GM04503 (cell line): ENCODE data around the gene INHBB.
"Not testable (repeated sequence)": the region's sequence is repeated elsewhere in the genome, so short reads cannot be mapped to it uniquely, and the experiment has no call there.

Experiments
- DNase-seq: peaks from one replicate; pipeline ENCODE4 v3.0.0-alpha.2; 2012; ENCODE audit warnings: low read depth

INHBB gene

DNA sequence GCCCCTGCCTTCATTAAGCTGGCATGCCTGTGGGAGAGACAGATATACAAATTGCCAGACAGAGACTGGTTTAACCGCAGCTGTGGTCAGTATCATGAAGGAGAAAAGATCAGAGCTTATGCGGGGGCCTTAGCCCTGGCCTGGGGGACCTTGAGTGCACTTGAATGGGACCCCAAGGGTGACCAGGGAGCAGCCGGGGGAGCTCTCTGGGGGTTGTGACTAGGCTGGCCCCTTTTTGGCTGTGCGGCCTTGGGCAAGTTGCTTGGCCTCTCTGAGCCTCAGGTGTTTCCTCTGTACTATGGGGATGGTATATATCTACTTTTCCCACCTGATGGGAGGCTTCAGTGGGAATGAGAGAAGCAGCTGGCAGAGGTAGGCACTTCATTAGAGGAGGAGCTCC lies 35.7 kb downstream of the INHBB start:
- no peak for DNase-seq

DNA sequence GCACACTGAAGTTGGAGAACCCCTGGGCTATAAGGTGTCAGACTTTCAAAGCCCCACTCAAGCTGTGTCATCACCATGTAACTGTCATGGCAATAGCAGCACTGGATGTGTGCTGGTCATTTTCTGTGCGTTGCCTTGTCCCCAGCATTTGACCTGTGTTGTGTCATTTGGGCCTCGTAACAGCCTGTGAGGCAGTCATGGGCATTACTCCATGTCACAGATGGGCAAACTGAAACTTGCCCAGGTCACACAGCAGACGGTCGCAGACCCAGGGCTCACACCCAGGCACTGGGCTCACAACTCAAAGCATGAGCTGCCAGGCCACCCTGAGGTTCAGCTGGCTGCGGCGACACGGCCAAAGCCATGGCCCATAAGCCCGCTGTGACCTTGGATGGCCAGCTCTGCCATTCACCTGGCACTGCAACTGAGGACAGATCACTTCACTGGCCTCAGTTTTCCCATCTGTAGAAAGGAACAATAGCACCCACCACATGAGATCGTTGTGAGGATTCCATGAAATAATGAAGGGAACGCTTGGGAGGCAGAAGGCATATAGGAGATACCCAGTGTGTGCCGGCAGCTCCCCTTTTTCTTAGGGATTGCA lies 36.7 kb downstream of the INHBB start:
- DNase-seq = no peak

DNA sequence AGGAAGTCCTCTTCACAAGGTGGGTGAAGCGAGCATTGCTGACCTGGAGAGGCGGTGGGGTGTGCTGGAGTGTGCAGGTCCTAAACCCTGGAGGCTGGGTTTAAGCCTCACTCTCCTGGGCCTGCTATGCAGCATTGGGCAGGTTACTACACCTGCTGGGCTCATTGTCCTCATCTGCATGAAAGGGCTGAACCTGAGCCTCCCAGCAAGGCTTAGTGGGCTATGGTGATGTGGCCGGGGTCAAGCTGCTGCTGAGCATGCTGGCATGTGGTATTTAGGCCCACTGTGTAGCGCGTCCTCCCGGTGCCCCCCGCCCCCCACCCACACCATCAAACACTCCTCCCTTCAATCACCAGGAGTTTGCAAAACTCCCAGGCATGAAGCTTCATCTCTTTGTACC lies 37.3 kb downstream of the INHBB start:
- DNase-seq = no peak

DNA sequence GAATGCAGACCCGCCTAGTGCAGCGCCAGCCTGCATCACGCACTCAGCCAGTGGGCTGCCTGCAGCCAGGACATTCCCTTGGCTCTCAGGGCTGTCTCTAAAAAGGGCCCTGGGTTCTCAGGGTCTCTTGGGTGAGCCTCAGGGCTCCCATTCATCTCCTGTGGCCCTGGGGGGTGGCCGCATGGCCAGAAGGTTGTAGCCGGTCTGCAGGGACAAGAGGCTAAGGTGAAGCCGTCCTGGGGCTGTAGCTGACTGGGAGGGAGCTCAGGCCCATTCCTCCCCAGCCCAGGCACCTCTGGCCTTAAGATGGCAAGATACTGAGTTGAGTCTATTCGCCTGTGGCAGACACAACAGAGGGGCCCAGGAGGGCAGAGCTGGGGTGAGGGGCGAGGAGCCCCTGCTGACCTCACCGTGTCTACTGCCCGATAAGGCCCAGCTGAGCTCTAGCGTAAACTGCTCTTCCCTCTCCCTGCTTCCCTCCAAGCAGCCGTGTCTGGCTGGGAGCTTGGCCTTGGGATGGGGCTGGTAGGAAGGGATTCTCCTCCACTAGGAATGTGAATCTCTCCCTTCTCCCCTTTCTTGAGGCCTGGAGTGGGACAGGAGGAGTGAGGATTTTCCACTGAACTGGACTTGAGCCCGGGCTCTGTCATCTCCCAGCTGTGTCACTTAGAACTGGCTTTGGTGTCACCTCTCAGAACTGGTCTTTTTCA lies 37.9 kb downstream of the INHBB start:
- DNase-seq = no peak

DNA sequence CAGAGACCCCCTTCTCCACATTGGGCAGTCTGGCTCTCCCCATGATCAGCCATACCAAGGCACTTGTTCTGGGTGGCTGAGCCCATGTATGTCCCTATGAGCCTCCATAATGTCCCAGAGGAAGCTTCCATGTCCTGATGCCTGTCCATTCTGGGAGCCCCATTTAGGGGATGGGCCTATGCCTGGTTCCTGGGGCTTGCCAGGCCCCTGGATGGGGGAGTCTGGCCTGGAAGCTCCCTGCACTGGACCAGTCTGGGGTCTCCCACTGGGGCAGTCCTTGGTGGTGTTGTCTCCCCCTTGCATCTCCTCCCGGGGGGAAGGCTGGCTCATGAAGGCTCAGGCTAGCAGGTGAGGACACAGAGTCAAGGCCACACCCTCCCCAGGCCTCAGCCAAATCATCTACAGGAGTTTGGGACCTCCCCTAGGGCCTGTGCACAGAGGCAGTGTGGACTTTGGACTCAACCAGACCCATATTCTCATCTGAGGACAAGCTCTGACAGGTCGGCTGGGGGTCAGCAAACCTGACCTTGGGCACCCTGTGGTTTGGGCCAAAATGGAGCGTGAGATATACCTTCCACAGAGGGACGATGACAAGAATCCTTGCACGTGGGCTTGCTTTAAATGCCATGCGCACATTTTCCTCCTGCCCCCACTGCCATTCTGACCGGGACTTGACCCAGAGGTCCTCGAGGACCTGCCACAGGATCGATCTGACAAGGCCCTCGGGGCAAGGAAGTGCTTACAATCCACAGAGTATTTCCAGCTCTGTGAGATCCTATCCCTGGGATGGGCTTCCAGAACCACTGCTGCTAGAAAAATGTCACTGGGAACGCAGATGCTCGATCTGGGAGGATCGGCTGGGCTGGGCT lies 38.8 kb downstream of the INHBB start:
- no peak for DNase-seq

DNA sequence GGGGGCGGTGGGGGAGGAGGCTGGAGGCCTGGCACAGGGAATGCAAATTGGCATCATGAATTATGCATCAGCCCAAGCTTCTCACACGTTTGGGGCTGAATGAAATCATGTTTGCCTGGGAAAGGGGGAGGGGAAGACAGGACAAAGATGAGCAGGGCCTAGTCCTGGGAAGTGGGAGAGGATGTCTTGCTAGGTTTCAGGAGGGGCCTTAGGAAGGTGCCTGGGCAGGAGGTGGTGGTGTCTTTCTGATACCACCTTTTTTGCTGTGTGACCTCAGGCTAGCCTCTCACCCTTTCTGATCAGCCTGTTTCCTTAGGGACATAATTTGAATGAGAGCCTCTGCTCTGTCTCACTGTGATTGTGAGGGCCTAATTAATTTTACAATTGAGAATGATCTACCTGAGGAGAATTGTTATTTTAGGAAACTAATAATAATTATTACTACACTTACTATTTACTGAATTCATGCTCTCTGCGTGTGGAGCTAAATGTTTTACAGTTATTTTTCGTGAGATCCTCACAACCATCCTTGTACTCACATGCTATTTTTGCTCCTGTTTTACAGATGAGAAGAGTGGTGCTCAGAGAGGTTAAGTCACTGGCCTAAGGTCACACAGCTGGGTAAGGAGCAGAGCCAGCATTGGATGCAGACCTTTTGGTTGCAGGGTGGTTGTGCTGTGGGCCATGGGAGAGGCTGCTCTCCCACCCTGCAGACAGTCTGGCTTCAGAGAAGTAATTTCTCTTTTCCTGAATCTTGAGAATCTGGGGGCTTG lies 39.6 kb downstream of the INHBB start:
- no peak for DNase-seq

DNA sequence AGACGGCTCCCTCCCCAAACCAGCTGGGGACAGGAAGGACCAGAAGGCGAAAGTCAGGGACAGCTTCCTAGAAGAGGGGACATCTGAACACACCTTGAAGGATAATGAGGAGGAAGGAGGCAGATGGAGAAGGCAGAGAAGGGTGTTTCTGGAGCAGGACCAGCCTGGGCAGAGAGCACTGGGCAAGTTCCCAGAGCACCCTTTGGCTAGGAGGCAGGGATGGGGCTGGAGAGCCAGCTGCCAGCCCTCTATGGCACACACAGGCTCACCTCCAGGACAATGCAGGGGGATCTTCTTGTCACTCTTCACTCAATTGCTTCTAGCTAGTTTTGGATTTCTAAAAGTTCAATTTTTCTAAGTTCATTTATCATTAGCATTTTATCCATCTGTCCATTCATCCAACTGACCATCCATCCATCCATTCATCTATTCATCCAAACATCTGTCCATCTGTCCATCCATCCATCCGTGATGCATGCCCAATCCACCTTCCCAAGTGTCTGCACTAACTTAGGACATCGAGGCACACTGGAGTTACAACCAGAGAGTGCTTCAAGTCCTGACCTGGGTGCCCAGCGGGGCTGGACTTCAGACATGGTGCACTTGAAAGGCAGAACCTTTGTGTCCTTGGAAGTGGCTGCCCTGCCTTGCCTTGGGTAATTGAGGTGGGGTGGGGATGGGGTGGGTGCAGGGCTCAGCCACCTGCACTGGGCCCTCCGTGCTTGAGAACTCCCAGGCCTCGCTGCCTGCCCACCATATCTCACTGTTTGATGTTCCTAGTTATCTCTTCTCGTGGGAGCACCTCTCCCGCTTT lies 42.5 kb downstream of the INHBB start:
- no peak for DNase-seq

DNA sequence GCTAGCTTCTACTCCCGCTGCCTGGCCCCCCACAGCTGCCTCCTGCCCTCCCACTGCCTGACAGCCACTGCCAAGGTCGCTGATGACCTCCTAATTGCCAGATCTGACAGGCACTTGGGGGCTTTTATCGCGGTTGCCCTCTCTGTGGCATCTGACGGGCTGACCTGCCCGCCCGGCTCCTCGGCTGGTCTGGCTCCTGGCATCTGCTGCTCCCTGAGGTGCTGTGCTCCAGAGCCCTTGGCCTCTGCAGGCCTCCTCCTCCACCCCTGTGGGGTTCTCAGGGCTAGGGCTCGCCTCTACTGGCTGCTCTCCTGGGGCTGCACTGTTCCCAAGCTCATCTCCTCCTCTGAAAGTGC lies 43.1 kb downstream of the INHBB start:
- DNase-seq = no peak

DNA sequence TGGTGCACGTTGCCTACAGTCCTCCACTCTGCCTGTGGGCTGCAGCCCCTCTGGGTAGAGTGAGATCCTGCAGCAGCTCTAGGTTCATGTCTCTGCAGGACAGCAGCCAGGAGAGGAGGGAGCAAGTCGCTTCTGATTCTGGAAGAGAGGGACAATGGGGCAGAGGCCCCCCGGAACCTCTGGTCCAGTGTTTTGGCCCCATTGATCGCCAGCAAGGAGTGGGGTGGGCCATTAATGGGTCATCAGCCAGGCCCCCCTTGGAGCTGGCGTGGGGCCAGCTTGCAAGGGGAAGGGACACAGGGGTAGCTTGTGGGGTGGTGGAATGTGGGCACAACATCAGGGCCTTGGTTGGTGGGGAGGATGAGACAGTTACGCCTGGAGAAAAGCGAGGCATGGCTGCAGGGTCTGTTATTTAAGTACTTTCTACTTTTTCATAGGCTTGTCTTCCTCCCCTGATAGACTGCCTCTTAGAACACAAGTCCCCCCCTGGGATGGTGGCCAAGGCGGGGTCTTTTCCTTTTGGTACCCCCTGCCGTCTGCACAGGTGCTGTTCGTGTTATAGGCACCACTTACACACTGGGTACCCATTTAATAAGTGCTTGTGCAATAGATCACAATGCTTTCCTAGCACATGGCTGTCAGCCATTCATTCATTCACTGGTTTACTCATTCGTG lies 44.6 kb downstream of the INHBB start:
- DNase-seq = no peak

DNA sequence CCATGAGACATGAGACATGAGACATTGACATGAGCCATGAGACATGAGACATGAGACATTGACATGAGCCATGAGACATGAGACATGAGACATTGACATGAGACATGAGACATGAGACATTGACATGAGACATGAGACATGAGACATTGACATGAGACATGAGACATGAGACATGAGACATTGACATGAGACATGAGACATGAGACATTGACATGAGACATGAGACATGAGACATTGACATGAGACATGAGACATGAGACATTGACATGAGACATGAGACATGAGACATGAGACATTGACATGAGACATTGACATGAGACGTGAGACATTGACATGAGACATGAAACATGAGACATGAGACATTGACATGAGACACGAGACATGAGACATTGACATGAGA lies 45.4 kb downstream of the INHBB start:
- DNase-seq = not testable (repeated sequence)

DNA sequence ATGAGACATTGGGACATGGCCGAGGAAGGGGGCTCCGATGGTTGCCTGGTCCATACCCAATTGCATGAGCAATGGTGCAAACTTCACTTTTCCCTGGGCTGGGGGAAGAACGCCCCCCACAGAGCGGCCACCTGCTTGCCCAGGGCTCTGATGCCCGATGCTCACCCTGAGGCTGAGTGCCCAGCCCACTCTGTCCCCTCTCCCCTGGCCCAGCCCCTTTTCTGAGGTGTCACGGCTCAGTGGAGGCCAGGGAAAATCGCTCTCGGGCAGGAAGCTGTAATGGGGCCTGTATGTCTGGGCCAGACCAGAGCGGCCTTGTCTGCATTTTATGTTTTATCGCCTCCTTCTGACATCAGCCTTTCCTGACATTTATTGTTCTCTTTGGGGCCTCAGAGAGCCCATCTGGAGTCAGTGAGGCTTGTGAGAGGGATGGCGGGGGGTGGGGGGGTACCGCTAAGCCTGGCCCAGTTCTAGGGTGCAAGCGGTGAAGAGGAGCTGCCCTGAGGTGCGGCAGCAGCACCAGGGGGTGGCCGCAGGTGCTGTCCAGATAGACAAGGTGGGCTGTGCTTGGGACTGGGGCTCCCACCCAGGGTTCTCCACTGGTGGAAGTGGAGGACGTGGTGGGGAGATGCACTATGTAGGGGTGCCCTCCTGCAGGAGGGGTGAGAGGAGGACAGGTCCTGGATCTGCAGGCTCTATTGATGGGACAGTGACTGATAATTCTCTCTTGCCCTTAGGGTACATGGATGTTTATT lies 46.2 kb downstream of the INHBB start:
- DNase-seq = no peak

DNA sequence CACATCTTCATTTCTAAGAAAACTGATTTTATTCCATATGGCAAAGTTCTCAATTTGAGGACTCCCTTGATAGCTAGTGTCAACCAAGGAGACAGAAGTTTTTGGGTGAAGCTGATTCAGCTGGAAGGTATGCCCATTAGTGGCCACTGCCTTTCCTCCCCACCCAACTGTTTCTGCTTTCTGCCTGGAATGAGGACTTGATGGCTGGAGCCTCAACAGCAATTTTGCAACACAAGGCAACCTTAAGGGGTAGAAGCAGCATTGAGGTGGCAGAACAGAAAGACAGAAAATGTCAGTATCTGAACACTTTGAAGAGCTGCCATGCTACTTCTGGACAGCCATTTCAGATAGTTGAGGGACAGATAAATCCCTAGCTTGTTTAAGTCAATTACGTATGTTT lies 47.0 kb downstream of the INHBB start:
- DNase-seq = no peak

DNA sequence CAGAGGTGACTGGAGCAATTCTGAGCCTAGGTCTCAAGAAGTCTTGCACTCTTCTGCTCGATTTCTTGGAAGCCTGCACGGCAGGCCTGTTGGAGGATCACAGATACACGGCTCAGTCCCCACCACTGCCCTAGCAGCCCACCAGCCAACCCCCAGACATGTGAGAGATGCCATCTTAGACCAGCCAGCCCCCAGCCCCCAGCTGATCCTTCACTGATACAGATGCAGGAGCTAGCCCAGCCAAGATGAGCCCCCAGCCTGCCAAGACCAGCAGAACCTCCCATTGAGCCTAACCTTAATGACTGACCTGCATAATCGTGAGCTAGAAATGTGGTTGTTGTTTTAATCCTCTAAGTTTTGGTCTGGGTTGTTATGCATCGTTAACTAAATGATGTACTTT lies 47.5 kb downstream of the INHBB start:
- DNase-seq = no peak

DNA sequence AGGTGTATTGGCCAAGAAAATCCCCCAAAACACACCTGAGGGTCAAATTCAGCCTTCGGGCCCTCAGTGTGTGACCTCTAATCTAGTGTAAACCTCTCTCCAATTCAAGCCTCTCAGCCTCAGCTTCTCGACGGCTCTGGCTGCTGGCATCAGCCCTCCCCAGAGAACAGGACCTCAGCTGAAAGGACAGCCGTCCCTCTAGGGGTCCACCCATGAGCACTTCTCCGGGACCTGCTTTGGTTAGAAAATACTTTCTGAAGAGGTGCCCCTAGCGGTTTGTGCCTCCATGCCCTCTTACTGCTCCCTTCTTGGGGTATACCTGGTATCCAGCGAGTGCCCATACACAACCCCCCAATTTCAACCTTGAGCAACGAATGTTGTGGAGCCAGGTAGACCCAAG lies 48.8 kb downstream of the INHBB start:
- no peak for DNase-seq

DNA sequence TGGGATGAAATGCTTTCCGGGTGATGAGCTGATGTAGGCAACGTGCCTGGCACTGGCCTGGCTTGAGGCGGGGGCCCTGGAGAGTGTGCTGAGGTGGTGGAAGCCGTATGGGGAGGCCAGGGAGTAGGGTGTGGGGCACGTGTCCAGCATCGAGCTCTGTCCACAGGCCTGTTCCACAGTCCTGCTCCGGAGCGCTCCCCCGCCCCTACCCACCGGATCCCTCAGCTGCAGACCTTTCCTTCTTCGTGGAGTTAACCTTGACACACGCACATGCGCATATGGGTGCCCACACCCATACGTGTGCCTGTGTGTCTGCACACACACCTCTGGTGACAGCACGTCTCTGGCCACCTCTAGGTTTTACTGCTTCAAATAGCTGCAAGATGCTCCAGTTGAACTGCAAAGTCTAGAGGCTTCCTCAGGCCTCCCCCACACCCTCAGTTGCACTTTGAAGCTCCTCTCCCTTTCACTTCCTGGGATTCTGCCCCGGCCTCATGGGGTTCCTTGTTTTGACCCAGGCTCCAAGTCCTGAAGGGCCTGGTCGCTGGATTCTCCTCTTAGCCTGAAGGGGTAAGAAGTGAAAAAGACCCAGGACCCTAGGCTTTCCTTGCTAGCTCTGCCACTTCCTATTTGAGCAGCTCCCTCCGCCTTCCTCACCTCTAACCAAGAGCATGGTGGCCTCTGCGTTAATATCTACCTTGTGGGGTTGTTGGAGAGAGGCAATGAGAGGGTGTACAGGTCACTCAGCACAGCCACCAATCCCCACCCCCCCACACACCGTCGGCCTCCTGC lies 49.5 kb downstream of the INHBB start:
- no peak for DNase-seq

DNA sequence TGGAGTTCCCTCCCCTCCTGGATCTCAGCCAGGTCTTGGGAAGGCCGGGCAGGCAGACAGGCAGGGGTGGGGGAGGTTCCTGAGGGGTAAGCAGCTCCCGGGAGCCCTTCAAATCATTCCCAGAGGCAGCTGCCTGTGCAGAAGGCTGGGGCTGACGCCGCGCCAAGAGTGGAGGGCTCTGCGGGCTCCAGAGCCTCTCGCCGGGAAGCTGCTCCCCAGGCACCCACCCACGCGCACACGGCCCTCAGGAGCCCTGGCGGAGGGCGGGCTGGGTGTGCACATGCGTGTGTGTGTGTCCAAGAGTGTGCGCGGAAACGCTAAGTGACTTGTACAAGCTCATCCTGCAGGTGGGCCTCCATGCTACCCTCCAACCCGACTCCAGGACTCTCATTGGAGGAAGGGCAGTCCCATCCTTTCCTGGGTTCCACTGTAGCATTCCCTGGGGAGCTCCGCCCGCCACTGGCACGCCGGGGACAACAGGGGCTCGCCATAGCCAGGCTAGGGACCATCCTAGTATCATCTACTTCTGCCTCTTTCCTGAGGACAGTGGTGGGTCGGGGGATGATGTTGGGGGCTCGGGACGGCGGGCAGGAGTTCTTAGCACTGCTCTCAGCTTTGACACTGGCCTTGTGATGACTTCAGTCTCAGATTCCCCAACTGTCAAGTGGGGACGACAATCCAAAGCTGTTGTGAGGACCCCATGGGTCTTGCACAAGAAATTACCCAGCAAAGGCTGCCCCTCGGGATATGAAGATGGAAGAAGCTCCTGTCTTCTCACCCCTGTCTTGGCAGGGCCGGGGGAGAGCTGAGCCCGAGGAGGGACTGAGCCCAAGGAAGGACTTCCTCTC lies 50.3 kb downstream of the INHBB start:
- no peak for DNase-seq

DNA sequence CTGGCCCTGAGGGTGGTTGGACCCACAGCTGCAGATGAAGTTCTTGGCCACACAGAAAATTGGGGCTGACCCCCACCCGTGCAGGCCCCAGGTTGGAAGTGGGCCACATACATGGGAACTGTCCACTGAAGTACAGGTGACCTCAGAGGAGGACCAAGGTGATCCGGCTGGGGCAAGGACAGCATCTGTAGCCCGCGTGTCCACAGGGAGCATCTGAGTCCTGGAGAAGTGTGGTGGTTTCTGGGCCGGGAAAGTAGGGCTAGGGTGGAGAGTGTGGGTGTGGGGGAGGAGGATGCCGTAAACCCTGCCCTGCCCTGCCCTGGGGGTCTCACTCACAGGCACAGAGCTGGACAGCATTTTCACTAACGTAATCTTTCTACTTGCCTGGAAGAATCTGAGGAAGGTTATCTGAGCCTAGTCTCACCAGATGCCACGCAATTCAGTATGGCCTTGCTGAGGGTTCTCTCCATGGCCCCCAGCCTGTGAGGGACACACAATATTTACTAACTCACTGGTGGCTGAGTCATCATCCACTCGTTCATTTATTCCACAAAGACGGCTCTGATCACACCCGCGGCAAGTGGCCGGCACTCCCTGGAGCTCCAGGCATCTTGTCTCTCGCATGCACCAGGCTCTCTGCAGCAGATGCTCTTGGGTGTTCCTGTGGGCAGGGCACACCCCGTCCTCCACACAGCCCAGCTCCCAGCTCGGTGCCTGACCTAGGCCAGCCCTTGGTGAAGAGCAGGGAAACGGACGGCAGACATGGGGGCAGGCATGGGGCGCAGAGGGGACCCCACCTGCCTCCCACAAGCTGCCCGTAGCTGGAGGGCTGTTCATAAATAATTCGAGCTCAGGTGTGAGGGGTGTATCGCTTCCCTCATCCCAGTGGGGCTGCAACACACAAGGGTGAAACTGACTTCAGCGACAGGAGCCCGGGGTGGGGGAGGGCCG lies 51.2 kb downstream of the INHBB start:
- DNase-seq = peak; percentile 47
